HL-60 (cell line): ENCODE measurements around the gene NT5DC3.

Source experiments
- DNase-seq, 2 experiments: peaks; one replicate each; pipeline ENCODE4 v3.0.0-alpha.2; 2010 to 2020; ENCODE audit warnings: low read depth in 1 of 2, low spot score in 1 of 2
- H3K27ac ChIP-seq: fragments of 250-450 bp; sonication (Bioruptor Pico); replicated peaks from 2 replicates; pipeline ENCODE4 v1.5.1; 2020; ENCODE audit warnings: mild to moderate bottlenecking, moderate library complexity
- H3K27me3 ChIP-seq: fragments of 250-450 bp; sonication (Bioruptor Pico); 2 replicates; pipeline ENCODE4 v1.5.1; 2021; ENCODE audit warnings: mild to moderate bottlenecking, moderate library complexity; ENCODE audit not compliant: insufficient read depth, poor library complexity, severe bottlenecking
- H3K4me3 ChIP-seq: replicated peaks from 2 replicates; pipeline ENCODE4 v1.5.1; 2011; ENCODE audit warnings: mild to moderate bottlenecking, control low read depth, low read length; ENCODE audit not compliant: insufficient read depth
- GABPA ChIP-seq: IDR thresholded peaks from 2 replicates; pipeline ENCODE4 v1.6.1; 2012; ENCODE audit warnings: low read depth
- POLR2AphosphoS5 ChIP-seq: IDR thresholded peaks from 2 replicates; pipeline ENCODE4 v1.6.1; 2012; ENCODE audit warnings: low read depth
- SPI1 ChIP-seq: IDR thresholded peaks from 2 replicates; pipeline ENCODE4 v1.6.1; 2012; ENCODE audit warnings: low read depth, mild to moderate bottlenecking, borderline replicate concordance
- TF ChIP-seq, protein P1 (sequence below): IDR thresholded peaks from 2 replicates; pipeline ENCODE4 v1.6.1; 2012; ENCODE audit warnings: low read depth; ENCODE audit not compliant: insufficient replicate concordance
- TF ChIP-seq, protein P2 (sequence below): IDR thresholded peaks from one replicate; pipeline ENCODE4 v1.5.1; 2011; ENCODE audit warnings: low read length, control low read depth, inconsistent platforms; ENCODE audit not compliant: insufficient read depth

The NT5DC3 gene

DNA sequence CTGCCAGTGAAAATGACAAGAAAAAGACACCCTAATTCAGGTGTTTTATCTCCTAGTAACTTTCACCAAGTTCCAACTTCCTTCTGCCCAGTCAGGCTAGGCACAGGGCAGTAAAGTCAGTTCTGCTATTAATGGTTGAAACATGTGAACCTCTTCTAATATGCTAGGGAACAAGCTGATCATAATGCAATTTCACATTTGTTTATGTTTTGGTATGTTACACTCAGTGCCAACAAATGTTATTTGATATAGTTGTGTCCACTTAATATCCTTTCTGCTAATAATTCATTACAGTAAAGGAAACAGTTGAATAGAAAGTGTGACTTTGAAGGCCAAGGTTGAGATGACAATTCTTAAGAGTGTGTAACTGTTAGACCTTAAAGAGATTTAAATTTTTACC lies 17.2 kb downstream of the NT5DC3 start:
- no peaks in the 10 kb centered on the region for H3K27me3 ChIP-seq
- H3K27ac ChIP-seq, result no peak overlapping the region
- no peak overlapping the region for H3K4me3 ChIP-seq
- TF ChIP-seq SPI1 (no peak), GABPA (no peak), POLR2AphosphoS5 (no peak)
- TF ChIP-seq, protein P1, sequence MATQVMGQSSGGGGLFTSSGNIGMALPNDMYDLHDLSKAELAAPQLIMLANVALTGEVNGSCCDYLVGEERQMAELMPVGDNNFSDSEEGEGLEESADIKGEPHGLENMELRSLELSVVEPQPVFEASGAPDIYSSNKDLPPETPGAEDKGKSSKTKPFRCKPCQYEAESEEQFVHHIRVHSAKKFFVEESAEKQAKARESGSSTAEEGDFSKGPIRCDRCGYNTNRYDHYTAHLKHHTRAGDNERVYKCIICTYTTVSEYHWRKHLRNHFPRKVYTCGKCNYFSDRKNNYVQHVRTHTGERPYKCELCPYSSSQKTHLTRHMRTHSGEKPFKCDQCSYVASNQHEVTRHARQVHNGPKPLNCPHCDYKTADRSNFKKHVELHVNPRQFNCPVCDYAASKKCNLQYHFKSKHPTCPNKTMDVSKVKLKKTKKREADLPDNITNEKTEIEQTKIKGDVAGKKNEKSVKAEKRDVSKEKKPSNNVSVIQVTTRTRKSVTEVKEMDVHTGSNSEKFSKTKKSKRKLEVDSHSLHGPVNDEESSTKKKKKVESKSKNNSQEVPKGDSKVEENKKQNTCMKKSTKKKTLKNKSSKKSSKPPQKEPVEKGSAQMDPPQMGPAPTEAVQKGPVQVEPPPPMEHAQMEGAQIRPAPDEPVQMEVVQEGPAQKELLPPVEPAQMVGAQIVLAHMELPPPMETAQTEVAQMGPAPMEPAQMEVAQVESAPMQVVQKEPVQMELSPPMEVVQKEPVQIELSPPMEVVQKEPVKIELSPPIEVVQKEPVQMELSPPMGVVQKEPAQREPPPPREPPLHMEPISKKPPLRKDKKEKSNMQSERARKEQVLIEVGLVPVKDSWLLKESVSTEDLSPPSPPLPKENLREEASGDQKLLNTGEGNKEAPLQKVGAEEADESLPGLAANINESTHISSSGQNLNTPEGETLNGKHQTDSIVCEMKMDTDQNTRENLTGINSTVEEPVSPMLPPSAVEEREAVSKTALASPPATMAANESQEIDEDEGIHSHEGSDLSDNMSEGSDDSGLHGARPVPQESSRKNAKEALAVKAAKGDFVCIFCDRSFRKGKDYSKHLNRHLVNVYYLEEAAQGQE, result no peak
- TF ChIP-seq, protein P2, sequence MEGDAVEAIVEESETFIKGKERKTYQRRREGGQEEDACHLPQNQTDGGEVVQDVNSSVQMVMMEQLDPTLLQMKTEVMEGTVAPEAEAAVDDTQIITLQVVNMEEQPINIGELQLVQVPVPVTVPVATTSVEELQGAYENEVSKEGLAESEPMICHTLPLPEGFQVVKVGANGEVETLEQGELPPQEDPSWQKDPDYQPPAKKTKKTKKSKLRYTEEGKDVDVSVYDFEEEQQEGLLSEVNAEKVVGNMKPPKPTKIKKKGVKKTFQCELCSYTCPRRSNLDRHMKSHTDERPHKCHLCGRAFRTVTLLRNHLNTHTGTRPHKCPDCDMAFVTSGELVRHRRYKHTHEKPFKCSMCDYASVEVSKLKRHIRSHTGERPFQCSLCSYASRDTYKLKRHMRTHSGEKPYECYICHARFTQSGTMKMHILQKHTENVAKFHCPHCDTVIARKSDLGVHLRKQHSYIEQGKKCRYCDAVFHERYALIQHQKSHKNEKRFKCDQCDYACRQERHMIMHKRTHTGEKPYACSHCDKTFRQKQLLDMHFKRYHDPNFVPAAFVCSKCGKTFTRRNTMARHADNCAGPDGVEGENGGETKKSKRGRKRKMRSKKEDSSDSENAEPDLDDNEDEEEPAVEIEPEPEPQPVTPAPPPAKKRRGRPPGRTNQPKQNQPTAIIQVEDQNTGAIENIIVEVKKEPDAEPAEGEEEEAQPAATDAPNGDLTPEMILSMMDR, result no peak
- no peak for DNase-seq

DNA sequence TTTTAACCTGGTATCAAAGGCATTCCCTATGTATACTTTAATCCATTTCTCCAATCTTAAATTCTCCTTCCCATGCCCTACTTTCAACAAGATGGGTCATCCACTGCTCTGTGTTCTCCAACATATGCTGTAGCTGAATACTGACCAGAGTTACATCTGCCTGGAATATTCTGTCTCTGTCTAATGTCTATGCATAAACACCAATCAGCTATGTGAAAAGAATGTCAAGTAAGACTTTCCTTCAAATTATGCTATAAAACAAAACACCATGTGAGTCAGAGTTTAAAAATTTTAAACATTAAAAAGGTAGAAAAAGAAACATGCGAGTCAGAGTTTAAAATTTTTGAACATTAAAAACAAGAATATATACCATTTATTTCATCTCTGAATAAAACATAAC lies 19.3 kb downstream of the NT5DC3 start:
- Histone ChIP-seq H3K27me3 (no peaks in the 10 kb centered on the region), H3K4me3 (no peak overlapping the region), H3K27ac (no peak overlapping the region)
- DNase-seq, result no peak
- no peak for TF ChIP-seq GABPA
- TF ChIP-seq, protein P2, result no peak
- TF ChIP-seq, protein P1, result no peak
- no peak for TF ChIP-seq POLR2AphosphoS5
- TF ChIP-seq SPI1, result no peak

DNA sequence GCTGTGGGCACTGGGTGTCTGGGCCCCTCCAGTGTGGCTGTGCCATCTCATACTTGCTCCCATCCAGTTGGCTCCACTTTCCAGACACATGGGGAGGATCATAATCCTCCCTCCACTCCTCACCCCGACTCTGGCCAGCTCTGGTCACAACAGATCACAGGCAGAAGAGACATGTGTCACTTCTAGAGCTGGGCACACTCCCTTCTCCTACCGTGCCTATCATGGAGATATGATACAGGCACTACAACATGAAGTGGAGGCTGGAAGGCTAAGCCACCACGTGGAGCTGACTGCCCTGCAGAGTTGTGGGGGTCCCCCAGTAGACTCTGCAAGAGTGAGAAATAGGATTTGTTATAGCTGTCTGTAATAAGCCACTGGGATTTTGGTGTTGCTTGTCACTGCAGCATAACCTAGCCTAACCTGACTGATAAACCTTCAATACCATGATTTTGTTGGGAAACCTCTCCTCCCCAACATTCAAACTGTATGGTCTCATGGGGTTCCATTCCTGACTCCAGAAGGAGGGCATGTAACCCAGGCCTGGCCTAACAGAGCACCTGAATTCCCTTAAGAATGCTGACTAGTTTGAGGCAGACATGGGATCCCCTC lies 20.0 kb downstream of the NT5DC3 start:
- TF ChIP-seq, protein P2, result no peak
- TF ChIP-seq SPI1 (no peak), POLR2AphosphoS5 (no peak), GABPA (no peak)
- TF ChIP-seq, protein P1, result no peak
- Histone ChIP-seq H3K4me3 (no peak overlapping the region), H3K27me3 (no peaks in the 10 kb centered on the region), H3K27ac (no peak overlapping the region)
- no peak for DNase-seq
